ENCODE data around the gene YARS1. TPM values are rescaled to one million over a fixed set of nuclear protein-coding genes. Genes with fewer than 3 reads are reported as not detected.
A peak's percentile ranks its signal among the peaks of the same experiment; 100 is the strongest.

The YARS1 gene
- total RNA-seq, 1 donor from 2014 or later, result 28.5 TPM

- DNase-seq (ENCODE audit: low spot score), result no peak
Observed at GRCh38 chr1:32765570-32766327, 51.4 kb downstream of the YARS1 start.

- no peak for DNase-seq (ENCODE audit: low spot score)
Observed at GRCh38 chr1:32764826-32765569, 52.2 kb downstream of the YARS1 start.

GRCh38 chr1:32763221-32763620 is 53.9 kb downstream of the YARS1 start:
- DNase-seq (ENCODE audit: low spot score), result no peak

GRCh38 chr1:32761936-32762335 is 55.2 kb downstream of the YARS1 start:
- DNase-seq (ENCODE audit: low spot score), result no peak

GRCh38 chr1:32761253-32761877 is 55.8 kb downstream of the YARS1 start:
- DNase-seq (ENCODE audit: low spot score), result peak; percentile 90

GRCh38 chr1:32759997-32760623 is 57.0 kb downstream of the YARS1 start:
- peak; percentile 94 for DNase-seq (ENCODE audit: low spot score)

- DNase-seq (ENCODE audit: low spot score), result peak; percentile 81
Observed at GRCh38 chr1:32759521-32759981, 57.6 kb downstream of the YARS1 start.

- no peak for DNase-seq (ENCODE audit: low spot score)
Observed at GRCh38 chr1:32758795-32759430, 58.2 kb downstream of the YARS1 start.

- DNase-seq (ENCODE audit: low spot score), result no peak
Observed at GRCh38 chr1:32758177-32758794, 58.9 kb downstream of the YARS1 start.

GRCh38 chr1:32757213-32757895 is 59.8 kb downstream of the YARS1 start:
- DNase-seq (ENCODE audit: low spot score), result no peak

- no peak for DNase-seq (ENCODE audit: low spot score)
Observed at GRCh38 chr1:32755810-32756159, 61.4 kb downstream of the YARS1 start.

GRCh38 chr1:32755098-32755809 is 61.9 kb downstream of the YARS1 start:
- no peak for DNase-seq (ENCODE audit: low spot score)

GRCh38 chr1:32754317-32755097 is 62.7 kb downstream of the YARS1 start:
- DNase-seq (ENCODE audit: low spot score), result no peak

- peak; percentile 68 for DNase-seq (ENCODE audit: low spot score)
Observed at GRCh38 chr1:32753532-32754316, 63.4 kb downstream of the YARS1 start.

- DNase-seq (ENCODE audit: low spot score), result no peak
Observed at GRCh38 chr1:32749771-32750170, 67.4 kb downstream of the YARS1 start.

GRCh38 chr1:32749332-32749731 is 67.8 kb downstream of the YARS1 start:
- DNase-seq (ENCODE audit: low spot score), result no peak

- no peak for DNase-seq (ENCODE audit: low spot score)
Observed at GRCh38 chr1:32748926-32749325, 68.2 kb downstream of the YARS1 start.

GRCh38 chr1:32748348-32748747 is 68.8 kb downstream of the YARS1 start:
- DNase-seq (ENCODE audit: low spot score), result no peak
